Measurements from ENCODE around the gene ZNF414.

Gene ZNF414

GRCh38 chr19:8510589-8511115 is 3.3 kb downstream of the ZNF414 start:
- DNase-seq, result no peak
- H3K27me3 ChIP-seq (ENCODE audit: control insufficient read depth in 1 of 2, insufficient read depth in 1 of 2, low read length in 2 of 2), result no peaks in the 10 kb centered on the region
- H3K4ac ChIP-seq (ENCODE audit: low read depth in 1 of 2, low read length in 2 of 2), result no peak overlapping the region
- no peak overlapping the region for H3K4me2 ChIP-seq (ENCODE audit: low read length, poor library complexity, severe bottlenecking)
- H3K14ac ChIP-seq (ENCODE audit: low read length in 2 of 2), result no peak overlapping the region
- H3K27ac ChIP-seq (ENCODE audit: low read length, poor library complexity, severe bottlenecking), result no peak overlapping the region
- 98% methylated on average over 44 of the region's 52 CpGs for WGBS
- H2BK12ac ChIP-seq (ENCODE audit: low read length in 2 of 2), result no peak overlapping the region
- peaks cover 23% of the 10 kb centered on the region for H3K79me1 ChIP-seq (replicated peaks; ENCODE audit: low read length, poor library complexity, severe bottlenecking)
- no peak overlapping the region for H3K23ac ChIP-seq (ENCODE audit: low read length in 2 of 2)
- H2AK5ac ChIP-seq (ENCODE audit: low read length, severe bottlenecking), result no peak overlapping the region
- no peak overlapping the region for H2BK5ac ChIP-seq (ENCODE audit: low read depth, low read length, poor library complexity, severe bottlenecking)
- H2BK15ac ChIP-seq (ENCODE audit: low read depth, poor library complexity, severe bottlenecking), result no peak overlapping the region
- peaks cover 6 to 42% of the 10 kb centered on the region in 2 experiments for H3K36me3 ChIP-seq (ENCODE audit: control insufficient read depth in 1 of 2, insufficient read depth in 2 of 2, low read depth in 1 of 2, low read length in 2 of 2)
- H2AFZ ChIP-seq (ENCODE audit: low read depth, low read length), result no peak overlapping the region
- H2BK120ac ChIP-seq (ENCODE audit: low read depth, low read length), result no peak overlapping the region
- H3K4me3 ChIP-seq (ENCODE audit: insufficient read depth in 1 of 2, low read depth in 1 of 2, low read length in 2 of 2), result no peak overlapping the region
- H3K4me1 ChIP-seq (ENCODE audit: control insufficient read depth, insufficient read depth, low read depth, low read length), result peaks cover 26% of the 10 kb centered on the region
- H3K18ac ChIP-seq (ENCODE audit: low read depth in 1 of 2, low read length in 2 of 2), result no peak overlapping the region
- H4K91ac ChIP-seq (ENCODE audit: low read length), result no peak overlapping the region
- H3K9ac ChIP-seq (ENCODE audit: low read length), result no peak overlapping the region
- H3K9me3 ChIP-seq (ENCODE audit: control insufficient read depth, low read length), result no peaks in the 10 kb centered on the region
- no peak overlapping the region for H4K8ac ChIP-seq (ENCODE audit: low read length)

GRCh38 chr19:8506402-8506957 is 7.5 kb downstream of the ZNF414 start:
- Histone ChIP-seq H3K14ac (ENCODE audit: low read length in 2 of 2) (no peak overlapping the region), H2BK5ac (ENCODE audit: low read depth, low read length, poor library complexity, severe bottlenecking) (no peak overlapping the region), H2BK120ac (ENCODE audit: low read depth, low read length) (no peak overlapping the region), H3K9ac (ENCODE audit: low read length) (peak overlapping the region; percentile 62), H3K79me1 (replicated peaks; ENCODE audit: low read length, poor library complexity, severe bottlenecking) (peaks cover 7% of the 10 kb centered on the region), H4K91ac (ENCODE audit: low read length) (no peak overlapping the region), H2BK12ac (ENCODE audit: low read length in 2 of 2) (no peak overlapping the region), H3K4me1 (ENCODE audit: control insufficient read depth, insufficient read depth, low read depth, low read length) (peaks cover 9% of the 10 kb centered on the region), H2AK5ac (ENCODE audit: low read length, severe bottlenecking) (peak overlapping the region; percentile 67), H3K23ac (ENCODE audit: low read length in 2 of 2) (no peak overlapping the region), H3K9me3 (ENCODE audit: control insufficient read depth, low read length) (no peaks in the 10 kb centered on the region), H4K8ac (ENCODE audit: low read length) (peak overlapping the region; percentile 85), H2BK15ac (ENCODE audit: low read depth, poor library complexity, severe bottlenecking) (no peak overlapping the region), H3K27ac (ENCODE audit: low read length, poor library complexity, severe bottlenecking) (no peak overlapping the region), H3K4me2 (ENCODE audit: low read length, poor library complexity, severe bottlenecking) (peak overlapping the region; percentile 98), H3K27me3 (ENCODE audit: control insufficient read depth in 1 of 2, insufficient read depth in 1 of 2, low read length in 2 of 2) (peaks cover 0 to 3% of the 10 kb centered on the region in 2 experiments), H3K18ac (ENCODE audit: low read depth in 1 of 2, low read length in 2 of 2) (no peak overlapping the region), H2AFZ (ENCODE audit: low read depth, low read length) (peak overlapping the region; percentile 79), H3K4me3 (ENCODE audit: insufficient read depth in 1 of 2, low read depth in 1 of 2, low read length in 2 of 2) (peak overlapping the region; percentile 64 to 78), H3K36me3 (ENCODE audit: control insufficient read depth in 1 of 2, insufficient read depth in 2 of 2, low read depth in 1 of 2, low read length in 2 of 2) (peaks cover 0 to 25% of the 10 kb centered on the region in 2 experiments), H3K4ac (ENCODE audit: low read depth in 1 of 2, low read length in 2 of 2) (peak overlapping the region in 1 of 2 experiments; percentile 75)
- no peak for DNase-seq
- WGBS, result 36% methylated on average over 18 of the region's 18 CpGs

DNA sequence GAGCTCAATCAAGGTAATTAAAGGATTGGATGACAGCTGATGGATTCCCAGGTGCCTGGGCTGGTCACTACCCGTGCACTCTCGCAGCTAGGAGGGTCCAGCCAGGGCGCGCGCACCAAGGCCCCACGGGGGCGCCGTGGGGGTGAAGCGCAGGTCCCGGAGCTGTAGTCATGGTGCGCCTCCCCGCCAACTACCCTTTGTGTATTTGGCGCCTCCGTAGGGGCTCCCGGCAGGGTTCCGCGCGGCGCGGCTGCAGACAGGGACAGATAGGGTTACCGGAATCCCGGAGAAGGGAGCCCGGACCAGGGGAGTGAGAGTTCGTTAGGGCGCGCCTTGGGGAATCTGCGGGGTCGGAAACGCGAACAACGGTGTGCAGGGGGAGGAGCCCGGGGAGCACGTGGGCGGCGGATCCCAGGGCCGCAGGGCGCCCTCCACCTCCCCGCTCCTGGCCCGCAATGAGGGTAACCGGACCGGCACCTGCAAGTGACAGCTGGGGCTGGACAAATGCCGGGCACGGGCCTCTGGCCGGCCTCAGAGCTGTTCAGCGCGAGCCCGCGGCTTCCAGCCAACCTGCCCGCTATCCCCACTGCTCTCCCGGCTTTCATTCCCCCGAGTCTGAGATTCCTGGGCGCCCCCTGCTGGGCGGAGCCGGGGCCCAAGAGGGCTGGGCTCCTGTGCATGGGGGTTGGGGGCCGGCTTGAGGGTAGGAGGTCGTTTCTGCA is 8.1 kb downstream of the ZNF414 start:
- Histone ChIP-seq H3K4me2 (ENCODE audit: low read length, poor library complexity, severe bottlenecking) (peak overlapping the region; percentile 98), H3K23ac (ENCODE audit: low read length in 2 of 2) (no peak overlapping the region), H3K79me1 (replicated peaks; ENCODE audit: low read length, poor library complexity, severe bottlenecking) (peaks cover under 1% of the 10 kb centered on the region), H3K9me3 (ENCODE audit: control insufficient read depth, low read length) (no peaks in the 10 kb centered on the region), H3K4me1 (ENCODE audit: control insufficient read depth, insufficient read depth, low read depth, low read length) (peaks cover 8% of the 10 kb centered on the region), H2BK12ac (ENCODE audit: low read length in 2 of 2) (peak overlapping the region in 1 of 2 experiments; percentile 4), H4K91ac (ENCODE audit: low read length) (peak overlapping the region; percentile 27), H3K27ac (ENCODE audit: low read length, poor library complexity, severe bottlenecking) (no peak overlapping the region), H2AK5ac (ENCODE audit: low read length, severe bottlenecking) (no peak overlapping the region), H3K27me3 (ENCODE audit: control insufficient read depth in 1 of 2, insufficient read depth in 1 of 2, low read length in 2 of 2) (peaks cover 0 to 4% of the 10 kb centered on the region in 2 experiments), H2BK120ac (ENCODE audit: low read depth, low read length) (no peak overlapping the region), H2AFZ (ENCODE audit: low read depth, low read length) (peak overlapping the region; percentile 79), H3K4ac (ENCODE audit: low read depth in 1 of 2, low read length in 2 of 2) (peak overlapping the region in 1 of 2 experiments; percentile 64), H2BK15ac (ENCODE audit: low read depth, poor library complexity, severe bottlenecking) (peak overlapping the region; percentile 54), H4K8ac (ENCODE audit: low read length) (peak overlapping the region; percentile 53), H3K14ac (ENCODE audit: low read length in 2 of 2) (no peak overlapping the region), H2BK5ac (ENCODE audit: low read depth, low read length, poor library complexity, severe bottlenecking) (no peak overlapping the region), H3K36me3 (ENCODE audit: control insufficient read depth in 1 of 2, insufficient read depth in 2 of 2, low read depth in 1 of 2, low read length in 2 of 2) (peaks cover 0 to 19% of the 10 kb centered on the region in 2 experiments), H3K4me3 (ENCODE audit: insufficient read depth in 1 of 2, low read depth in 1 of 2, low read length in 2 of 2) (peak overlapping the region; percentile 64 to 78), H3K9ac (ENCODE audit: low read length) (peak overlapping the region; percentile 62), H3K18ac (ENCODE audit: low read depth in 1 of 2, low read length in 2 of 2) (peak overlapping the region in 1 of 2 experiments; percentile 80)
- WGBS, result 2% methylated on average over 39 of the region's 56 CpGs
- DNase-seq, result peak; percentile 72

DNA sequence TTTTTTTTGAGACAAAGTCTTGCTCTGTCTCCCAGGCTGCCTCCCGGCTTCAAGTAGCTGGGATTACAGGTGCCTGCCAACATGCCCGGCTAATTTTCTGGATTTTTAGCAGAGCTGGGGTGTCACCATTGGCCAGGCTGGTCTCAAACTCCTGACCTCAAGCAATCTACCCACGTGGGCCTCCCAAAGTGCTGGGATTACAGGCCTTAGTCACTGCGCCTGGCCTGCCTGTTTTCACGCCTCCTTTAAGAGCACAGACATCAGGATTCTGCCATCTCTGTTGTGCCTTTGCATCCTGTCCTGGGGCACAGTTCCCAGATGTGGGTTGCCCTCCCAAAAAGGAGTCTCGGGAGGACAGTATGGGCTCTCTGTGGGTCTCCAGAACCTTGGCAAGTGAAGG is 9.0 kb downstream of the ZNF414 start:
- H3K4me1 ChIP-seq (ENCODE audit: control insufficient read depth, insufficient read depth, low read depth, low read length), result peaks cover 16% of the 10 kb centered on the region
- WGBS, result 83% methylated on average over 6 of the region's 6 CpGs
- H3K4ac ChIP-seq (ENCODE audit: low read depth in 1 of 2, low read length in 2 of 2), result no peak overlapping the region
- DNase-seq, result no peak
- peaks cover 0 to 11% of the 10 kb centered on the region in 2 experiments for H3K36me3 ChIP-seq (ENCODE audit: control insufficient read depth in 1 of 2, insufficient read depth in 2 of 2, low read depth in 1 of 2, low read length in 2 of 2)
- H2BK120ac ChIP-seq (ENCODE audit: low read depth, low read length), result no peak overlapping the region
- H3K27me3 ChIP-seq (ENCODE audit: control insufficient read depth in 1 of 2, insufficient read depth in 1 of 2, low read length in 2 of 2), result peaks cover 0 to 4% of the 10 kb centered on the region in 2 experiments
- H2AK5ac ChIP-seq (ENCODE audit: low read length, severe bottlenecking), result no peak overlapping the region
- no peak overlapping the region for H3K4me3 ChIP-seq (ENCODE audit: insufficient read depth in 1 of 2, low read depth in 1 of 2, low read length in 2 of 2)
- no peak overlapping the region for H3K4me2 ChIP-seq (ENCODE audit: low read length, poor library complexity, severe bottlenecking)
- no peak overlapping the region for H3K18ac ChIP-seq (ENCODE audit: low read depth in 1 of 2, low read length in 2 of 2)
- H2BK12ac ChIP-seq (ENCODE audit: low read length in 2 of 2), result no peak overlapping the region
- no peak overlapping the region for H2AFZ ChIP-seq (ENCODE audit: low read depth, low read length)
- peak overlapping the region in 1 of 2 experiments; percentile 1 for H3K23ac ChIP-seq (ENCODE audit: low read length in 2 of 2)
- H4K91ac ChIP-seq (ENCODE audit: low read length), result no peak overlapping the region
- no peak overlapping the region for H4K8ac ChIP-seq (ENCODE audit: low read length)
- no peak overlapping the region for H3K27ac ChIP-seq (ENCODE audit: low read length, poor library complexity, severe bottlenecking)
- no peaks in the 10 kb centered on the region for H3K9me3 ChIP-seq (ENCODE audit: control insufficient read depth, low read length)
- H3K9ac ChIP-seq (ENCODE audit: low read length), result no peak overlapping the region
- no peaks in the 10 kb centered on the region for H3K79me1 ChIP-seq (replicated peaks; ENCODE audit: low read length, poor library complexity, severe bottlenecking)
- no peak overlapping the region for H2BK15ac ChIP-seq (ENCODE audit: low read depth, poor library complexity, severe bottlenecking)
- H2BK5ac ChIP-seq (ENCODE audit: low read depth, low read length, poor library complexity, severe bottlenecking), result no peak overlapping the region
- no peak overlapping the region for H3K14ac ChIP-seq (ENCODE audit: low read length in 2 of 2)

Data from mesenchymal stem cell (in vitro differentiated cells and primary cell).